ENCODE results near the gene ADAM10.

ADAM10 gene

DNA sequence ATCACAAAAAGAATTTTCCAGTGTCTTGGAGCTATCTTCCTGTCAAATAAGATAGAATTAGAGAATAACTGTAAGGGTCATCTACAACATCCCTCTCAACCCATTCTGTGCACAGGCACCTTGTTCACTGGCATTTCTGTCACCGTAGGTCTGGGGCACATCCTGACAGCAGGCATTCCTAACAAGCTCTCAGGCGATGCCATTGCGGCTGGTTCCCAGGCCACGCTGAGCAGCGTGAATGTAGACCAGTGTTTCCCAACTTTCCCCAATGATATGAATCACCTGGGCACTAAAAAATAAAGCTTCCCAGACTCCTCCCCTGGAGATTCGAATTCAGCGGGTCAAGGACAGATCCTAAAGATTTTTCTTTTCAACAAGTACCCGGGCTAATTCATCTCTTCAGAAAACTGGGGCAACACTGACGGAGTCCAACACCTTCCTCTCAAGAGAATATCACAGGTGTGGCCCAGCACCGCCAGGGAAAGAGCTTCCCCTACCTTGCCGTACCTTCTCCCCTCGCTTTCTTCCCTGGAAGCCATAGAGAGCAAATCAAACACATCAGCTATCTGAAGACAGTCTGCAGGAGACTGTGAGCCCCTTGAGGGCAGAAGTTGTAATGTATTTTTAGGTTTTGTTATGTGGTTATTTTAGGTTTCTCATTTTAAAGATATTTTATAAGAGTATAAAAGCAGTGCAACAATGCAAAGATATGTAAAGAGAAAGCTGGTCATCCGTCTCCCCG is 174.3 kb downstream of the ADAM10 start:
- DNase-seq (ENCODE audit: low spot score), result no peak

GRCh38 chr15:58574631-58575030 is 174.9 kb downstream of the ADAM10 start:
- no peak for DNase-seq (ENCODE audit: low spot score)

GRCh38 chr15:58573270-58573669 is 176.2 kb downstream of the ADAM10 start:
- DNase-seq (ENCODE audit: low spot score), result no peak

DNA sequence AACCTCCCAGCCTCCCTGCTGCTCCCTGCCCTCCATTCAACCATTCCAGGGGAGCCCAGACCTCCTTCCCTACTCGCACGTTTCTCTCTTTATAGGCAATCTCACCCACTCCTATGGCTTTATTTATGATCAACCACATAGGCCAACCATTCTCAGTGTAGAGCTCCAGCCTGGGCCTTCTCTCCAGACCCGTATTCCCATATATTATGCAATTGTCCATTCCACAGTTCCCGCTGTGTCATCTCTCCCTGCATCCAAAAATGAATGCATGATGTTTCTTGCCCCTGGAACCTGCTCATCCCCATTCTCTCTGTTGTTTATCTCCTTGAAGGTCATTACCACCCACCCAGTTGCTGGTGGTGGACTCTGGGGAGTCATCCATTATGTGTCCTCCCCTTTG is 177.0 kb downstream of the ADAM10 start:
- no peak for DNase-seq (ENCODE audit: low spot score)

GRCh38 chr15:58571491-58571890 is 178.0 kb downstream of the ADAM10 start:
- DNase-seq (ENCODE audit: low spot score), result no peak

DNA sequence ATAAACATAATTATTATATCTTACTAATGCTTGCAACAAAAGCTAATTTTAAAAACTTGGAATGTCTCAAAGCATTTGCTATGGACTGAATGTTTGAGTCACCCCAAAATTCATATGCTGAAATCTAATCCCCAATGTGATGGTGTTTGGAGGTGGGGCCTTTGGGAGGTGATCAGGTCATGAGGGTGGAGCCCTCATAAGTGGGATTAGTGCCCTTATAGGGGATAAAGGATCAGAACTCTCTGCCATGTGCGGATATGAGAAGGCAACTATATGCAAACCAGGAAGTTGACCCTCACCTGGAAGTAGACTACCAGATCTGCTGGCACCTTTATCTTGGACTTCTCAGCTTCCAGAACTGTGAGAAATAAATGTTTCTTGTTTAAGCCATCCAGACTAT is 180.1 kb downstream of the ADAM10 start:
- DNase-seq (ENCODE audit: low spot score), result no peak

GRCh38 chr15:58568157-58568571 is 181.3 kb downstream of the ADAM10 start:
- no peak for DNase-seq (ENCODE audit: low spot score)

DNA sequence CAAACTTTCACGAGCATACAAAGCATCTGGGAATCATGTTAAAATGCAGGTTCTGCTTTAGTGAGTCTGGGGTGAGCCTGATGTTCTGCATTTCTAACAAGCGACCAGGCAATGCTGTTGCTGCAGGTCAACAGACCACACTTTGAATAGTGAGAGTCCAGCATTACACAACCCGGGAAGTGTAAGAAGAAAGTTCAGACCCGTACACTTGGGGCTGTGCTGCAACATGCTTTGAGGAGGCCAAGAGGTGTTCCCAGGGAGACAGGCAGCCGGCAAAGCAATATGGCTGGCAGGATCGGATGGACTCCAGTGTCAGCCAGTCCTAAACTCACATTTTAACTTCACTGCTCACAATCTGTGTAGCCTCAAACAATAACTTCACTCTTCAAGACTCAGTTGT is 183.5 kb downstream of the ADAM10 start:
- DNase-seq (ENCODE audit: low spot score), result no peak

- no peak for DNase-seq (ENCODE audit: low spot score)
Measured at GRCh38 chr15:58565619-58566018, 183.9 kb downstream of the ADAM10 start.

DNA sequence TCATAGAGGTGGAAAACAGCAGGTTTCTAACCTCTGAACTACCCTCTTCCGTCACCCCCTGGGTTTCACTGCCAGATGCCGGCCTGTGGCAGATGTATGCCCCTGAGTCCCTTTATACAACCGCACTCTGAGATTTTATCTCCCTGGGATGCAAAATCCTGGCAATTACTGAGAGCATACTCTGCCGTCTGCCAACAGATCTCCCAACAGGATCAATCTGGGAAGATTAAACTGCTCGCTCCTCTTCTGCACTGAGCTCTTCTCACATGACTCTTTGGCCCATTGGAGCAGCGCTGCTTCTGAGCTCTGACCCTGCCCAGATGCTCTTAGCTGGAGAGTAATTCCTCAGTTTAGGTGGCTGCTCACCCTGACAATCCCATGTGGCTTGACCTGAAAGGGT is 184.5 kb downstream of the ADAM10 start:
- DNase-seq (ENCODE audit: low spot score), result no peak

DNA sequence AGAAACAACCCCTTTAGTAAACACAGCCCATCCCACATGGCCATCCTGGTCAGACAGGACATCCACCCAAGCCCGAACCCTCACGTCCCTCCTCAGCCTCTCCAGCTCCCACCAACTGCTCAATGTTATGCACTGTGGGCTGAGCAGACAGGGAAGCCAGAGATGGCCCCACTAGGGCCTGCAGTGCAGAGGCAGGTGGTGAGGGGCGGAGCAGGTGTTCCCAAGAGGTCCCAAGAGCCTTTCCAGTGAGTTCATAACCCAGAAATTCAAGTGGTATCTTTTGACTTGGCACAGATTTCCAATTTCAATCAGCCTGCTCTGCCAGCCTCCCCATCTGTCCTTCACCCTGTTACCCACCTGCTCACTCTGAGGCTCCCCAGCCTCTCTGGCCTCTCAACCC is 187.4 kb downstream of the ADAM10 start:
- no peak for DNase-seq (ENCODE audit: low spot score)

DNA sequence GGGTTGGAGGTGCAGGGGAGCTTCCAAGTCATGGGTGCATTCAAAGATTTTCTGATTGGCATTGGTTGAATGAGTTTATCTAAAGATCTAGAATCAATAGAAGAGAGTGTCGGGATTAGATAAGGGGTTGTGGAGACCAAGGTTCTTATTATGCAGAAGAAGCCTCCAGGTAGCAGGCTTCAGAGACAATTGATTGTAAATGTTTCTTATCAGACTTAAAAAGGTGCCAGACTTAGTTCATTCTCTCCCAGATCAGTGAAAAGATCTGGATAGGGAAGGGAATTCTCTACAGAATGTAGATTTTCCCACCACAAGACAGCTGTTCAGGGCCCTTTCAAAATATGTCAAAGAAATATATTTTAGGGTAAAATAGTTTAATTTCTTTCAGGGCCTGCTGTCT is 188.2 kb downstream of the ADAM10 start:
- DNase-seq (ENCODE audit: low spot score), result no peak

DNA sequence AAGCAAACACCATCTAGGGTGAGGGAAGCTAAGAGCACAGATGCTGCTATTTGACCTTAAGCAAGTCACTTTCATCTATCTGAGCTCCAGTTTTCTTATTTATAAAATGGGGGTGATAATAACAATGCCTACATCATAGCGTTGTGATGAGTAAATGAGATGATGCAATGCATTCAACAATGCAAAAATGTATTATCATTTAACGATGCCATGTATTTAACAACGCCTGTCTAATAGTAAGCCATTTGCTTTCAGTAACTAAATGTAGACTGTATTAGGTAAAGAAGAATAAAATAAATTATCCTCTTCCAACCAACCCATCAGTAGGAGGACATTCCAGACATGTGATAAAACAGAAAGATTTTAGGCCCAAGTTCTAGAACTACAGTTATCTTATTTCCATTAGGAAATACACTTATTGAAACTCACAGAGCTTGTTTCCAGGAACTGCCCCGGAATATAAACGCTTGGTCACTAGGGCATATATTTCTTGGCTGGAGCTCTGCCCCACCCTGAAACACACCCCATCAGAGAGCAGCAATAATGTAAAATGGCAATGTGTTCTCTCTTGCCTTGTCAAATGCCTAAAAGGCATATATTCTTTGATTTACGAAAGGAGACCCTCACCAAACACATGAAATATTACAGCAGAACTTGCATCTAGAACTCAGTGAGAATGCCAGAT is 189.5 kb downstream of the ADAM10 start:
- no peak for DNase-seq (ENCODE audit: low spot score)

GRCh38 chr15:58558777-58559176 is 190.7 kb downstream of the ADAM10 start:
- no peak for DNase-seq (ENCODE audit: low spot score)

DNA sequence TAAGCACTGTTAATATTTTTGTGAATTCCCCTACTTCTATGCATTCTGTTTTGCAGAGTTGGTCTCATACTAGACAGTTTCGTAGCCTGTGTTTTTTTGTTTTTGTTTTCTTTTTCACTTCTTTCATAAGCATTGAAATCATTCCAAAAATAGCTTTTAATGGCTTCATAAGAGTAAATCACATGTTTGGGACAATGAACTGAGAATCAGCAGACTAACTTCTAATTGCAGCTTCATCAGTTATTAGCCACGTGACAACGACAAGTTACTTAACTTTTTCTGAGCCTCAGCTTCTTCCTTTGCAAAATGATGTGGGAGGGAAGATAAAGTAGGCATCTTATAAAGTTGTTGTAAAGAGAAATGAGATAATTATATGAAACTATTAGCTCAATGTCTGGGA is 193.0 kb downstream of the ADAM10 start:
- DNase-seq (ENCODE audit: low spot score), result no peak

DNA sequence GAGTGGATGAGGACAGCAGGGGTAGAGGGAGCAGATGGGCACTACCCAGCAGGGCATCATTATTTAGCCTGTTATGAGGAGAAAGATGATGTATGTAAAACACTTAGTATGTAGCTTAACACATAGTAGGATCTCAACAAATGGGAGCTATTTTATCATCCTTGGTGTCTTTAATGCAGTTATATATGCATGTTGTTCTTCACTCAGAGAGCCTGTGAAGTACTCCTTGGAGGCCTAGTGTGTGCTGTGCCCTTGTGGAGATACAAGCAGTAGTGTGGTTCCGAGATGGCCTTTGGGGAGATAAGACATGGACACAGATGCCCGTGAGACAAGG is 193.5 kb downstream of the ADAM10 start:
- DNase-seq (ENCODE audit: low spot score), result no peak

GRCh38 chr15:58555162-58556027 is 194.1 kb downstream of the ADAM10 start:
- DNase-seq (ENCODE audit: low spot score), result no peak

DNA sequence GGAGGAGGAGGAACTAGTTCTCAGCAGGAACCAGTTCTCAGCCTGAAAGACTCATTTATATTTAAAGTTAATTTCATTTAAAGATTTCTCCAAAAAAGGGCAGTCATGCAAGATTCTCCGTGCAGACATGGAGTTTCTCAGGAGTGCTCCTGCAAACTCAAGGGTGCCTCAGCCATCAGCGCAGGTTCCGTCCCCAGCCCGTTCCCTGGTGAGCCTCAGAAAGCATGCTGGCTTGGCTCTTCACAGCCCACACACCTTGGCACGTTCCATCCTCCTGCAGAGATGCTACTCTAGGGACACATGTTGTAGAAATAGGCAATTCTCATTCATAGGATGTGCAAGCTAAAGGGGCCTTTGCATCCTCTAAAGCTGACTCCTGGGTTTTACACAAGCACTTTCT is 194.7 kb downstream of the ADAM10 start:
- DNase-seq (ENCODE audit: low spot score), result no peak

GRCh38 chr15:58553365-58553918 is 196.1 kb downstream of the ADAM10 start:
- no peak for DNase-seq (ENCODE audit: low spot score)

DNA sequence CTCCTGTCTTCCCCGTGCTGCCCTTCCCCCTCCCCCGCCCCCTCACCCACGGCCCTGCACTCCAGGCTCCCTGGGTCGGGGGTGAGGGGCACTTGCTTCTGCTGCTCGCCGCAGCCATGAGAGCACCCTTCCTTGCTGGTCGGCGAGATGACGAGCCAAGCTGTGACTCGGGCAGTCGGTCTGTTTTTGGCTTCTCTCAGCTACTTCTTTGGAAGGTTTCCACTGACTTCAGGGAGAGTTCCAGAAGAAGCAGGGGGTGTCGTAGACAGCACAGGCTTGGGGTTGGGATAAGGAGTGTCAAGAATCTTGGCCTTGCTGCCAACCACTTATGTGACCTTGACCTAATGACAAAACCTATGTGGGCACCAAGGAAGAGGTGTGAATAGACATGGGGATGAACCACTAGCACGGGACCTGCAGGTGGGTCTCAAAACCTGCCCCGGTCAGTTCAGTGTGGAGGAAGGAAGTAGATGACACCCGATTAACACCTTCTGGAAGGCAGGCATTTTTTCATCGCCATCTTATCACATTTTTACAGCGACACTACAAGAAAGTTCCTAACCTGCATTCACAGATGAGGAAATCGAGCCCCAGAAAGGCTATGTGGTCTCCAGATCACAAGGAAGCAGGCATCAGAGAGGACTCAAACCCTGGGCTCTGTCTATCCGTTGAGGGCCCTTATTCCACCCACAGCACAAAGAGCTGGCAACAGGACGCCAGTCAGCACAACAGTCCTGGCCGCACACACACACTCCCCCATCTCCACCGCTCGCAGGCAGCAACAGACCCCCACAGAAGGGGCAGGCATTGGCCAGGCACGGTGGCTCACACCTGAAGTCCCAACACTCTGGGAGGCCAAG is 196.8 kb downstream of the ADAM10 start:
- DNase-seq (ENCODE audit: low spot score), result no peak

DNA sequence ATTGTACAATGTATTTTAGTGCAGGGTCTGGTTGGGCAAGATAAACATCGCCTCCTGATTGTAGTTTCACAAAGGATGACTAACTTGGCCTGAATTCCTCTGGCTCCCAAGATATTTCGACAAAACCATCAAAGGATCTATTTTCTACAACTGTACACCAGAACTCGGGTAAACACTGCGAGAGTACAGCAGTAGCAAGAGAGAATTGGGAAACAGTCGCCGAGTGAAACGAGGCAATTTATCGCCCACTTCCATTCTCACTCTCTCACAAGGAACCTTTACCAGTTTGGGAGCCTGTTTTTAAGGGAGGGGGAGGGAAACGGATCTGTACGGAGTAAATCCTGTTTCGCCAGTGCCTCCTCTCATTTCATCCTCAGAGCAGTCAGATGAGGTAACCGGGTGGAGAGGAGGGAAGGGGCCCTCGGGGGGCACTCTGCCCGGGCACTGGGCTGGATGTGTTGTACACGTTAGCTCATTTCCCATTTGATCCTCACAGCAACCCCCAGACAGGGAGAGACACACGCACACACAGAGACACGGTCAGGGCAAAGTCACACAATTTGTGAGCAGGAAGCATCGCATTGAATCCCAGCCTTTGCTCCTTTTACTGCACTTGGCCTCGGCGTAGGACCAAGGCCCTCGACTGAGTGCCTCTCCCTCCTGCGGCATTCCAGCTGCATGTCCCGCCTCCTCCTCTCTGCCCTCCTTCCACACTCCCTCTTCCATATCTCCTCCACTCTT is 197.6 kb downstream of the ADAM10 start:
- peak; percentile 44 for DNase-seq (ENCODE audit: low spot score)

Data from ecto neural progenitor cell (in vitro differentiated cells).